ENCODE data around the gene SHANK2. TPM values are rescaled to one million over a fixed set of nuclear protein-coding genes. Genes with fewer than 3 reads are reported as not detected.

Gene SHANK2
- polyA plus RNA-seq, 1 donor from 2014 or later: 13.6 TPM

- no peaks in the 10 kb centered on the region for H3F3A ChIP-seq (ENCODE audit: insufficient read depth, low read length, poor library complexity, severe bottlenecking)
- no peaks in the 10 kb centered on the region for H3K79me2 ChIP-seq (replicated peaks; ENCODE audit: insufficient read depth, low read length)
- no peak overlapping the region for H3K9ac ChIP-seq (ENCODE audit: low read length)
- H3K9me2 ChIP-seq (ENCODE audit: insufficient read depth, low read length): no peaks in the 10 kb centered on the region
- no peaks in the 10 kb centered on the region for H3K27me3 ChIP-seq (ENCODE audit: insufficient read depth, low read depth, low read length)
- H2AFZ ChIP-seq (ENCODE audit: low read depth, low read length): no peak overlapping the region
- no peak overlapping the region for H3K4me2 ChIP-seq (ENCODE audit: low read length)
- no peaks in the 10 kb centered on the region for H3K36me3 ChIP-seq (ENCODE audit: insufficient read depth, low read length)
- TF ChIP-seq REST (IDR thresholded peaks at IDR 0.05; ENCODE audit: borderline replicate concordance) (no peak), MXI1 (conservative IDR thresholded peaks at IDR 0.05; ENCODE audit: poor library complexity, severe bottlenecking) (no peak), CTCF (IDR thresholded peaks at IDR 0.05; ENCODE audit: poor library complexity, severe bottlenecking) (no peak)
- H3K9me3 ChIP-seq (ENCODE audit: low read length): no peaks in the 10 kb centered on the region
- H4K20me1 ChIP-seq (ENCODE audit: insufficient read depth): no peaks in the 10 kb centered on the region
- H3K27ac ChIP-seq (ENCODE audit: low read length): no peak overlapping the region
- H3K4me3 ChIP-seq (ENCODE audit: low read length): no peak overlapping the region
Measured at GRCh38 chr11:71204748-71205664, 47.4 kb downstream of the SHANK2 start.

- no peak overlapping the region for H2AFZ ChIP-seq (ENCODE audit: low read depth, low read length)
- no peak overlapping the region for H3K27ac ChIP-seq (ENCODE audit: low read length)
- no peaks in the 10 kb centered on the region for H3K27me3 ChIP-seq (ENCODE audit: insufficient read depth, low read depth, low read length)
- H4K20me1 ChIP-seq (ENCODE audit: insufficient read depth): no peaks in the 10 kb centered on the region
- no peak overlapping the region for H3K9ac ChIP-seq (ENCODE audit: low read length)
- no peak overlapping the region for H3K4me3 ChIP-seq (ENCODE audit: low read length)
- no peak for TF ChIP-seq TAF1 (IDR thresholded peaks at IDR 0.05; ENCODE audit: low read depth)
- TF ChIP-seq POLR2AphosphoS5 (IDR thresholded peaks at IDR 0.05): no peak
- no peak for TF ChIP-seq CTCF (IDR thresholded peaks at IDR 0.05; ENCODE audit: poor library complexity, severe bottlenecking)
- TF ChIP-seq EZH2 (IDR thresholded peaks at IDR 0.05; ENCODE audit: borderline replicate concordance, insufficient read depth, low read length, poor library complexity, severe bottlenecking): no peak
- no peak for TF ChIP-seq REST (IDR thresholded peaks at IDR 0.05; ENCODE audit: borderline replicate concordance)
- no peak for TF ChIP-seq MXI1 (conservative IDR thresholded peaks at IDR 0.05; ENCODE audit: poor library complexity, severe bottlenecking)
- TF ChIP-seq SMC3 (conservative IDR thresholded peaks at IDR 0.05; ENCODE audit: poor library complexity): no peak
- no peak for TF ChIP-seq RAD21 (conservative IDR thresholded peaks at IDR 0.05)
- TF ChIP-seq EP300 (conservative IDR thresholded peaks at IDR 0.05; ENCODE audit: poor library complexity, severe bottlenecking): no peak
- H3F3A ChIP-seq (ENCODE audit: insufficient read depth, low read length, poor library complexity, severe bottlenecking): no peaks in the 10 kb centered on the region
- H3K36me3 ChIP-seq (ENCODE audit: insufficient read depth, low read length): no peaks in the 10 kb centered on the region
- no peaks in the 10 kb centered on the region for H3K9me3 ChIP-seq (ENCODE audit: low read length)
- H3K4me2 ChIP-seq (ENCODE audit: low read length): no peak overlapping the region
- no peaks in the 10 kb centered on the region for H3K9me2 ChIP-seq (ENCODE audit: insufficient read depth, low read length)
- H3K79me2 ChIP-seq (replicated peaks; ENCODE audit: insufficient read depth, low read length): no peaks in the 10 kb centered on the region
Measured at GRCh38 chr11:71204294-71204693, 48.1 kb downstream of the SHANK2 start.
